Panc1 (cell line): ENCODE data around the gene GRN. TPM values are rescaled to one million over a fixed set of nuclear protein-coding genes. Genes with fewer than 3 reads are reported as not detected.
"Not testable (repeated sequence)": the region's sequence is repeated elsewhere in the genome, so short reads cannot be mapped to it uniquely, and the experiment has no call there.

Source experiments
- ATAC-seq: fragments of 200-7000 bp; cut with Tn5 transposase; 2 replicates; pipeline ENCODE4 v1.9.1; 2020; ENCODE audit warnings: mild to moderate bottlenecking, moderate library complexity
- BruUV-seq: library from RNA; stranded (reverse); fragments of 400-500 nt; replicated peaks from 2 replicates; lab custom pipeline; 2021; lab: Mats Ljungman, UMichigan
- CTCF ChIA-PET: fragments of 300-600 bp; sonication (Branson Sonifier 250); formaldehyde crosslinking; loops from one replicate; lab custom pipeline; 2022; ENCODE audit warnings: antibody characterized with exemption; lab: Charles Lee
- POLR2A ChIA-PET: fragments of 300-600 bp; sonication (Branson Sonifier 250); formaldehyde crosslinking; loops from one replicate; lab custom pipeline; 2022; ENCODE audit warnings: antibody characterized with exemption; lab: Charles Lee
- DNase-seq: peaks from one replicate; pipeline ENCODE4 v3.0.0-alpha.2; 2010; ENCODE audit warnings: low read depth, low spot score
- H3K27ac ChIP-seq: 2 replicates; pipeline ENCODE4 v1.5.1; 2011; ENCODE audit warnings: mild to moderate bottlenecking, low read length, inconsistent platforms
- H3K27me3 ChIP-seq: fragments of 200-500 bp; sonication (Bioruptor generic); 2 replicates; pipeline ENCODE4 v1.6.0; 2014; ENCODE audit warnings: low read length, inconsistent platforms; ENCODE audit not compliant: control insufficient read depth, insufficient read depth
- H3K36me3 ChIP-seq: fragments of 200-500 bp; sonication (Bioruptor generic); 2 replicates; pipeline ENCODE4 v1.5.1; 2014; ENCODE audit warnings: inconsistent platforms, mild to moderate bottlenecking, low read length, moderate library complexity; ENCODE audit not compliant: control insufficient read depth, insufficient read depth
- H3K4me1 ChIP-seq: 2 replicates; pipeline ENCODE4 v1.5.1; 2011; ENCODE audit warnings: inconsistent platforms, mild to moderate bottlenecking, low read length, moderate library complexity; ENCODE audit not compliant: control insufficient read depth, insufficient read depth
- H3K4me3 ChIP-seq, 2 experiments: 2 replicates each; pipeline ENCODE4 v1.5.1; 2011 to 2012; ENCODE audit warnings: low read depth in 2 of 2, low read length in 2 of 2, mild to moderate bottlenecking in 2 of 2, inconsistent platforms in 1 of 2, moderate library complexity in 1 of 2
- H3K9me3 ChIP-seq: fragments of 200-500 bp; sonication (Bioruptor generic); 2 replicates; pipeline ENCODE4 v1.5.1; 2014; ENCODE audit warnings: low read depth, mild to moderate bottlenecking, inconsistent platforms, low read length, moderate library complexity; ENCODE audit not compliant: control insufficient read depth, insufficient read depth
- CTCF ChIP-seq: fragments of 450-650 bp; IDR thresholded peaks from 2 replicates; pipeline ENCODE4 v1.5.1; 2017; ENCODE audit warnings: mild to moderate bottlenecking
- POLR2AphosphoS5 ChIP-seq: IDR thresholded peaks from 2 replicates; pipeline ENCODE4 v1.6.1; 2012; ENCODE audit warnings: mild to moderate bottlenecking, low read depth, low read length, moderate library complexity
- SIN3A ChIP-seq: IDR thresholded peaks from 2 replicates; pipeline ENCODE4 v1.6.1; 2012; ENCODE audit warnings: low read depth, mild to moderate bottlenecking, low read length, moderate library complexity, borderline replicate concordance; ENCODE audit not compliant: insufficient read depth
- in situ Hi-C: cut with HindIII; loops from 2 replicates; pipeline ENCODE4 v1.10.0; 2016; ENCODE audit warnings: low sequenced_read_pairs, low pct_unique_long_range_greater_than_20kb
- intact Hi-C: fragments of 100-400 bp; cut with micrococcal nuclease; formaldehyde crosslinking; loops from one replicate; pipeline ENCODE4 v1.10.0; 2022; ENCODE audit not compliant: unreplicated experiment
- total RNA-seq: library from RNA; stranded (reverse); gene quantifications from one replicate; pipeline ENCODE4 v1.2.1, GENCODE V29; 2021; ENCODE audit not compliant: unreplicated experiment
- TF ChIP-seq, protein P1 (sequence below), 2 experiments: IDR thresholded peaks; 2 replicates each; pipeline ENCODE4 v1.6.1; 2011 to 2012; ENCODE audit warnings: low read depth in 2 of 2, control low read depth in 1 of 2, low read length in 1 of 2, mild to moderate bottlenecking in 1 of 2, moderate library complexity in 1 of 2; ENCODE audit not compliant: insufficient read depth in 1 of 2

GRN gene
- total RNA-seq, 1 experiment from 2014 or later: 304 TPM

DNA sequence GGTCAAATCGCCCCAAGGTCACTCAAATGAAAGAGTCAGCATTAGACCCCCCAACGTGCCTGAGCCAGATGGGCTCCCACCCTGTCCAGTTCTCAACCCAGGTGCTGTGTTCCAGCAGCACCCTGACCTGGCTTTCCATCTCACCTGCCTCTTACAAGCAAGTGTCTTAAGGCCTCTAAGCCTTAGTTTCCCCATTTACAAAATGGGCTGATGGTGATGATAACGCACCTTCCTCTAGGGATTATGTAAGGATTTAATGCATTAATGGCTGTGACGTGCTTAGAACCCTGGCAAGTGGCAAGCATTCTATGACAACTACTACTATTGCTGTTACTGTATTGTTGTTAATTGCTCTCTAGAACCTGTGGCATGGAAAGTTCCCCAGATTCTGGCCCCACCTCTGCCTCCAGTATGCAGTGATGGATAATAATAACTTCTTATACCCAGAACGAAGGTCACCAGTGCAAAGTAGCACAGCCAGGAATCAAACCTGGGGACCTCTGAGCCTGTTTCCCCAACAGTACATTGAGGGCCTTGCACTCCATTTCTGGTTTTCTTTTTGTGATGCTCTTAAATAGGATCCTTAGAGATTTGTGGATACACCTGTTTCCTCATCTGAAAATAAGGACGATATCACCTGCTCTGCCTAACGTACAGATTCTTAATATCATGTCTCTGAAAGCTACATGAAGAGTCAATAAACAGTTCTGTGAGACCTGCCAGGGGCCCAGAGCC lies 17.2 kb upstream of the GRN start:
- Histone ChIP-seq H3K27ac (peak overlapping the region; percentile 44; the same call in 1 of the 2 replicates), H3K27me3 (no peaks in the 10 kb centered on the region), H3K36me3 (peaks cover 6% of the 10 kb centered on the region; the same call in 1 of the 2 replicates), H3K4me3 (no peak overlapping the region), H3K4me1 (no peaks in the 10 kb centered on the region; the same call in none of the 2 replicates), H3K9me3 (no peaks in the 10 kb centered on the region)
- ATAC-seq (no peak), DNase-seq (no peak)
- CTCF ChIA-PET: interaction anchor here (0.6 kb wide), 1 partner anchor 104 kb away, joined by 3 read pairs; no protein-coding TSS in a partner anchor
- TF ChIP-seq SIN3A (no peak), POLR2AphosphoS5 (no peak)
- POLR2A ChIA-PET: no interaction called here
- BruUV-seq: no TSS peak
- in situ Hi-C loops (no loop called here), intact Hi-C loops (loop anchor here (5.0 kb wide), 1 partner anchor 106 kb away; no protein-coding TSS in a partner anchor)

- H3K4me1 ChIP-seq, POLR2A ChIA-PET, H3K4me3 ChIP-seq, in situ Hi-C loops, H3K27me3 ChIP-seq, H3K36me3 ChIP-seq, H3K27ac ChIP-seq, BruUV-seq, ATAC-seq, H3K9me3 ChIP-seq, DNase-seq: not testable (repeated sequence)
- CTCF ChIA-PET: interaction anchor here (0.6 kb wide), 1 partner anchor 107 kb away, joined by 4 read pairs; no protein-coding TSS in a partner anchor
- intact Hi-C loops: loop anchor here (5.0 kb wide), 1 partner anchor 107 kb away; no protein-coding TSS in a partner anchor
Observed at GRCh38 chr17:44329516-44329915, 15.6 kb upstream of the GRN start.

GRCh38 chr17:44330263-44330662 lies 14.8 kb upstream of the GRN start:
- H3K27me3 ChIP-seq, ATAC-seq, H3K36me3 ChIP-seq, H3K27ac ChIP-seq, in situ Hi-C loops, DNase-seq, H3K4me1 ChIP-seq, intact Hi-C loops, BruUV-seq, H3K4me3 ChIP-seq, POLR2A ChIA-PET, H3K9me3 ChIP-seq: not testable (repeated sequence)
- CTCF ChIA-PET: interaction anchor here (0.6 to 0.7 kb wide), 2 partner anchors 108 to 248 kb away, joined by 4 read pairs; no protein-coding TSS in a partner anchor

DNA sequence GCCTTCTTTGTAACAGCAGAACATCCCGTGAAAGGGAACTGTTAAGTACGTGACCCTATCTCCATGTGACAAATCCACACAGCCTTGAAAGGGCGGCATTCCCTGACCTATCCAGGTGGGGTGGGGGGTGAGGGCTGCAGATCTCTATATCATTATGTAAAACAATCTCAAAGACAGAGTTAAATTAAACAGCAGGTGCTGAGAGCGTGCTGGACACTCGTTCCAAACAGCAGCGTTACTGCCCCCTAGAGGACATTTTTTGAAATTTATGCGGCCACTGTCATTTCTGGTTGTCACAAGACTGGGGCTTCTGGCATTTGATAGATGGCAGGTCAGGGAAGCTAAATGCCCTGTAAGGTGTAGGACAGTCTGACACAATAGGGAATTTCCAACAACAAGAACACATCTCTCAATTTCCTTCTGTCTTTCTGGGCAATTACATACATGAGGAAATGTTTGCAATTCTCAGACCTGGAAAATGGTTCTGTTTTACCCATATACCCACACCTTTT lies 13.8 kb upstream of the GRN start:
- no peaks in the 10 kb centered on the region for H3K27me3 ChIP-seq
- BruUV-seq: no TSS peak
- ATAC-seq (peak; percentile 71), DNase-seq (no peak)
- H3K36me3 ChIP-seq: no peaks in the 10 kb centered on the region
- H3K9me3 ChIP-seq: no peaks in the 10 kb centered on the region
- no peak overlapping the region for H3K27ac ChIP-seq
- in situ Hi-C loops (no loop called here), intact Hi-C loops (no loop called here)
- TF ChIP-seq, protein P1, sequence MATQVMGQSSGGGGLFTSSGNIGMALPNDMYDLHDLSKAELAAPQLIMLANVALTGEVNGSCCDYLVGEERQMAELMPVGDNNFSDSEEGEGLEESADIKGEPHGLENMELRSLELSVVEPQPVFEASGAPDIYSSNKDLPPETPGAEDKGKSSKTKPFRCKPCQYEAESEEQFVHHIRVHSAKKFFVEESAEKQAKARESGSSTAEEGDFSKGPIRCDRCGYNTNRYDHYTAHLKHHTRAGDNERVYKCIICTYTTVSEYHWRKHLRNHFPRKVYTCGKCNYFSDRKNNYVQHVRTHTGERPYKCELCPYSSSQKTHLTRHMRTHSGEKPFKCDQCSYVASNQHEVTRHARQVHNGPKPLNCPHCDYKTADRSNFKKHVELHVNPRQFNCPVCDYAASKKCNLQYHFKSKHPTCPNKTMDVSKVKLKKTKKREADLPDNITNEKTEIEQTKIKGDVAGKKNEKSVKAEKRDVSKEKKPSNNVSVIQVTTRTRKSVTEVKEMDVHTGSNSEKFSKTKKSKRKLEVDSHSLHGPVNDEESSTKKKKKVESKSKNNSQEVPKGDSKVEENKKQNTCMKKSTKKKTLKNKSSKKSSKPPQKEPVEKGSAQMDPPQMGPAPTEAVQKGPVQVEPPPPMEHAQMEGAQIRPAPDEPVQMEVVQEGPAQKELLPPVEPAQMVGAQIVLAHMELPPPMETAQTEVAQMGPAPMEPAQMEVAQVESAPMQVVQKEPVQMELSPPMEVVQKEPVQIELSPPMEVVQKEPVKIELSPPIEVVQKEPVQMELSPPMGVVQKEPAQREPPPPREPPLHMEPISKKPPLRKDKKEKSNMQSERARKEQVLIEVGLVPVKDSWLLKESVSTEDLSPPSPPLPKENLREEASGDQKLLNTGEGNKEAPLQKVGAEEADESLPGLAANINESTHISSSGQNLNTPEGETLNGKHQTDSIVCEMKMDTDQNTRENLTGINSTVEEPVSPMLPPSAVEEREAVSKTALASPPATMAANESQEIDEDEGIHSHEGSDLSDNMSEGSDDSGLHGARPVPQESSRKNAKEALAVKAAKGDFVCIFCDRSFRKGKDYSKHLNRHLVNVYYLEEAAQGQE (IDR thresholded peaks at IDR 0.05; ENCODE audit: insufficient read depth in 1 of 2, low read depth in 2 of 2, low read length in 1 of 2): no peak
- TF ChIP-seq POLR2AphosphoS5 (no peak), SIN3A (no peak), CTCF (peak; percentile 85)
- no peaks in the 10 kb centered on the region; the same call in 1 of the 2 replicates for H3K4me1 ChIP-seq
- ChIA-PET CTCF (interaction anchor here (0.7 to 0.8 kb wide), 2 partner anchors 75 to 79 kb away, joined by 6 to 8 read pairs; no protein-coding TSS in a partner anchor), POLR2A (no interaction called here)
- H3K4me3 ChIP-seq: no peak overlapping the region
